Medulla oblongata (tissue), 1 donor: ENCODE data around the gene C7orf25.
A peak's percentile ranks its signal among the peaks of the same experiment; 100 is the strongest.

ENCODE experiments used
- DNase-seq: peaks from one replicate; pipeline ENCODE4 v3.0.0-alpha.2; 2015; ENCODE audit errors: extremely low spot score

Gene C7orf25

DNA sequence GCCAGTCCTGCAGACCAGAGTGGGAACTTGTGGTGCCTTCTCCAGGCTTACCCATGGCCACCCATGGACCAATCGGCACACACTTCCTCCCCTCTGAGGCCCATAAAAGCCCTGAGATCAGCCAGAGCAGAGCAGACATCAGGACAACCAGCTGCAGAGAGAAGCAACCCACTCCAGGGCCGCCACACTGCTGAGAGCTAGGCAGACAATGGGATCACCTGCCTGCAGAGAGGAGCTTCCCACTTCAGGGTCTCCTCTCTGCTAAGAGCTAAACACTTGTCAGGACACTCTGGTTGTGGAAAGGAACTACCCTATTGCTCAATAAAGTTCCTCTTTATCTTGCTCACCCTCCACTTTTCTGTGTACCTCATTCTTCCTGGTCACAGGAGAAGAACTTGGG is 34.0 kb downstream of the C7orf25 start:
- no peak for DNase-seq

DNA sequence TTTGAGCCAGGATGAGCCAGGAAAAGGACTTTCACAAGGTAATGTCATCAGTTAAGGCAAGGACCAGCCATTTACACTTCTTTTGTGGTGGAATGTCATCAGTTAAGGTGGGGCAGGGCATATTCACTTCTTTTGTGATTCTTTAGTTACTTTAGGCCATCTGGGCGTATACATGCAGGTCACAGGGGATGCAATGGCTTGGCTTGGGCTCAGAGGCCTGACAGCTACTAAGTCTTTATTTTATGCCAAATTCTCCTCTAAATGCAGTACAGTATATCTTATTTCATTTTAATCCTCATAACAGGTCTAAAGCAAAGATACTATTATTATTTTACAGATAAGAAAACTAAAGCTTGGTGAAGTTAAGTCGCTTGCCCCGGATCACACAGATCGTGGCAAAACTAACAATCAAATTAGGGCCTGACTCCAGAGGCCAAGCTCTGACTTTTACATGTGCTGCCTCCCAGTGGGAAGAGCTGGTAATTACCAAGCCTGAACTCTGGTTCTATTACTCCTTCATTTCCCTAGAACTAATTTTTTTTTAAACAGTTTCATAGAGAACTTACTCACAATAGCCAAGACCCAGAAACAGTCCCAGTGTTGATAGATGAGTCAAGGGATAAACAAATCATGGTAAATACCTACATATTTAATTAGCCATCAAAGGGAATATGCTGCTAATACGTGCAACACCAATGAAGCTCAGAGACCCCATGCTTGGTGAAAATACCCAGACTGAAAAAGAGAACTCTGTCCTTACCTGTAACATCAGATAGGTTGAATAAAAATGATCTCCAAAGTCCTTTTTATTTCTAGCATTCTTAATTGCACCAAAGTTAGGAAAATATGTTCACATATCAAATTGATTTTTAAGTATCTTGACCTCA is 35.4 kb downstream of the C7orf25 start:
- peak; percentile 70 for DNase-seq

DNA sequence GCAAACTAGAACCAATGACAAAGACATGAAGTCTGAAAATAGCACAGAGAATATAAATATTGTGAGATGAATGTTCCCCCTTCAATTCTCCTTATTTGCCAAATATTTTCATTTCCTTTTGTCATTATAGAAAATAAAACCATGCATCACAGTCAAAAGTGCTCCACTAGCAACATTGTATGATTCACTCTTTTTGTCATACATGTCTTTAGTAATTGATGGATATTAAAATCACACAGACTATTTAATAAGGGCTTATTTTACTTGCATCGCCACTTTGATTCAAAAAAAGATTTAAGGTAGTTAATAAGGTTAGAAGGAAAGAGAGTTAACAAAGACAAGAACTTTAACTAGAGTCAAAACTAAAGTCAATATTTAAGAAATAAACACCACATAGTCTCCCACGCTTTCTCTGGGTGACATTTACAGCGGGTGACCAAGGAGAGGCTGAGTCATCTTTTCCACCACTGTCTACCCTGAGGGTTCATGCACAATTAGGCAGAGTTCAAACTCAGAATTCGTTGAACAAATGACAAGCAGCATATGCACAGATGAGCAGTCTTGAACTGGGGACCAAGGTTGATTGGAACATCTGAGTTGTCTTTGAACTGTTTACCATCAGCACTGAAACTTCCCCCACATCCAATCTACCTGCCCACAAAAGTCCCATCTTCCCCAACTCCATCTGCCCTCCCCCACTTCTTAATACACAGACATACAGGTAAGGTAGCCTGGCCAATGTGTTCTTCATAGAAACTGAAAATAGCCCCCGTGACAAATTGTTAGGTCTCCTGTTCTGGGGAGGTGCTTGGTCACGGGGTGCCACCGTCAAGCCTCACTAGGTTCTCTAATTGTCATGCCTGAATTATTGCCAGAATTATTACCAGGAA is 42.5 kb downstream of the C7orf25 start:
- no peak for DNase-seq

DNA sequence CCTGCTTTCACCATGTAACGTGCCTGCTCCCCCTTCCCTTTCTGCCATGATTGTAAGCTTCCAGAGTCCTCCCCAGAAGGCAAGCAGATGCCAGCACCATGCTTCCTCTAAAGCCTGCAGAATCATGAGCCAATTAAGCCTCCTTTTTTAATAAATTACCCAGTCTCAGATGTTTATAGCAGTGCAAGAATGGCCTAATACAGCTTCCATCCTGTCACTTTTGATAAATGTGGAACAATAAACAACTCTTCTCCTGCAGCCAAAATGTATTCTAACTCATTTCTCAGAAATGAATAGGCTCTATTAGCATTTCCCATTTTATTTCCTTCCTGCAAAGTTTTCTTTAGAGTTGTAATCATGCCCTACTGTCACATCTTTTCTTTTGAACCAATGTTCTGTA is 43.4 kb downstream of the C7orf25 start:
- no peak for DNase-seq
